Cardiac muscle cell (in vitro differentiated cells and primary cell): ENCODE data around the gene EPN3. TPM values are rescaled to one million over a fixed set of nuclear protein-coding genes. Genes with fewer than 3 reads are reported as not detected.

ENCODE experiments used
- DNase-seq, 2 donors: peaks; one replicate each; pipeline versions ENCODE4 v3.0.0 to v3.0.0-alpha.2; 2010 to 2017; ENCODE audit warnings: low read depth in 1 of 2, low spot score in 1 of 2
- H3K27ac ChIP-seq: fragments of 200-600 bp; sonication (generic); 2 replicates; pipeline ENCODE4 v1.5.1; 2016
- H3K27me3 ChIP-seq: fragments of 200-600 bp; sonication (generic); 2 replicates; pipeline ENCODE4 v1.6.0; 2016; ENCODE audit warnings: control low read depth
- H3K36me3 ChIP-seq: fragments of 200-600 bp; sonication (generic); 2 replicates; pipeline ENCODE4 v1.5.1; 2016; ENCODE audit warnings: control low read depth
- H3K4me1 ChIP-seq: fragments of 200-600 bp; sonication (generic); 2 replicates; pipeline ENCODE4 v1.8.1; 2017; ENCODE audit warnings: low read depth, mild to moderate bottlenecking, mixed run types
- H3K4me3 ChIP-seq: fragments of 200-600 bp; sonication (generic); 2 replicates; pipeline ENCODE4 v1.5.1; 2016; ENCODE audit warnings: mild to moderate bottlenecking
- H3K9me3 ChIP-seq: fragments of 200-600 bp; sonication (generic); 2 replicates; pipeline ENCODE4 v1.5.1; 2017; ENCODE audit warnings: low read depth, mild to moderate bottlenecking, control low read depth
- CTCF ChIP-seq: IDR thresholded peaks from 2 replicates; pipeline ENCODE4 v1.5.1; 2012; ENCODE audit warnings: low read depth, mild to moderate bottlenecking, low read length
- polyA plus RNA-seq: library from polyadenylated mRNA; unstranded; fragments of >200 nt; fragmentation: Nextera tagmentation; extraction: Ambion mirVana; gene quantifications from 2 replicates; pipeline ENCODE4 v1.2.1, GENCODE V29; 2016
- total RNA-seq: library from RNA; depleted of rRNA; stranded (reverse); fragments of >200 nt; gene quantifications from 2 replicates; pipeline ENCODE4 v1.2.3, GENCODE V29; 2016

Gene EPN3
- total and polyA plus RNA-seq, 2 experiments from 2014 or later: 1.9 to 3.1 TPM

- TF ChIP-seq CTCF: no peak
- no peak for DNase-seq
- H3K36me3 ChIP-seq: no peaks in the 10 kb centered on the region
These were observed 40.0 kb downstream of the EPN3 start for GRCh38 chr17:50572541-50572940.

GRCh38 chr17:50573866-50574611 lies 41.5 kb downstream of the EPN3 start:
- no peak for TF ChIP-seq CTCF
- Histone ChIP-seq H3K36me3 (no peaks in the 10 kb centered on the region), H3K27me3 (no peaks in the 10 kb centered on the region), H3K9me3 (no peaks in the 10 kb centered on the region), H3K27ac (no peak overlapping the region), H3K4me1 (peaks cover 28% of the 10 kb centered on the region), H3K4me3 (no peak overlapping the region)
- no peak for DNase-seq

More at GRCh38 chr17:50572541-50572940, 40.0 kb downstream of the EPN3 start:
- Histone ChIP-seq H3K27ac (no peak overlapping the region), H3K27me3 (no peaks in the 10 kb centered on the region), H3K9me3 (no peaks in the 10 kb centered on the region), H3K4me1 (peaks cover 27% of the 10 kb centered on the region), H3K4me3 (no peak overlapping the region)

- no peak for DNase-seq
- H3K4me1 ChIP-seq: peaks cover 28% of the 10 kb centered on the region
- H3K27me3 ChIP-seq: no peaks in the 10 kb centered on the region
- H3K4me3 ChIP-seq: no peak overlapping the region
- no peak overlapping the region for H3K27ac ChIP-seq
- H3K9me3 ChIP-seq: no peaks in the 10 kb centered on the region
- no peaks in the 10 kb centered on the region for H3K36me3 ChIP-seq
- TF ChIP-seq CTCF: no peak
These were observed 43.2 kb downstream of the EPN3 start for GRCh38 chr17:50575581-50576210.

GRCh38 chr17:50576864-50577263 lies 44.3 kb downstream of the EPN3 start:
- Histone ChIP-seq H3K9me3 (no peaks in the 10 kb centered on the region), H3K4me1 (peaks cover 30% of the 10 kb centered on the region), H3K4me3 (no peak overlapping the region), H3K36me3 (no peaks in the 10 kb centered on the region), H3K27me3 (no peaks in the 10 kb centered on the region), H3K27ac (no peak overlapping the region)
- no peak for DNase-seq
- TF ChIP-seq CTCF: no peak

GRCh38 chr17:50577451-50577954 lies 45.0 kb downstream of the EPN3 start:
- Histone ChIP-seq H3K27me3 (no peaks in the 10 kb centered on the region), H3K4me3 (no peak overlapping the region), H3K9me3 (no peaks in the 10 kb centered on the region), H3K27ac (no peak overlapping the region), H3K36me3 (no peaks in the 10 kb centered on the region), H3K4me1 (peaks cover 36% of the 10 kb centered on the region)
- no peak for DNase-seq
- no peak for TF ChIP-seq CTCF
